Measurements from ENCODE around the gene GNPAT.

Gene GNPAT

GRCh38 chr1:231201979-231202633 is 38.9 kb upstream of the GNPAT start:
- H3K4me3 Mint-ChIP-seq = no peak overlapping the region
- H3K27me3 Mint-ChIP-seq (ENCODE audit: low read depth) = peaks cover 59% of the 10 kb centered on the region
- no peaks in the 10 kb centered on the region for H3K36me3 Mint-ChIP-seq (ENCODE audit: low read depth)
- H3K27ac Mint-ChIP-seq = no peak overlapping the region
- TF ChIP-seq, protein P1, sequence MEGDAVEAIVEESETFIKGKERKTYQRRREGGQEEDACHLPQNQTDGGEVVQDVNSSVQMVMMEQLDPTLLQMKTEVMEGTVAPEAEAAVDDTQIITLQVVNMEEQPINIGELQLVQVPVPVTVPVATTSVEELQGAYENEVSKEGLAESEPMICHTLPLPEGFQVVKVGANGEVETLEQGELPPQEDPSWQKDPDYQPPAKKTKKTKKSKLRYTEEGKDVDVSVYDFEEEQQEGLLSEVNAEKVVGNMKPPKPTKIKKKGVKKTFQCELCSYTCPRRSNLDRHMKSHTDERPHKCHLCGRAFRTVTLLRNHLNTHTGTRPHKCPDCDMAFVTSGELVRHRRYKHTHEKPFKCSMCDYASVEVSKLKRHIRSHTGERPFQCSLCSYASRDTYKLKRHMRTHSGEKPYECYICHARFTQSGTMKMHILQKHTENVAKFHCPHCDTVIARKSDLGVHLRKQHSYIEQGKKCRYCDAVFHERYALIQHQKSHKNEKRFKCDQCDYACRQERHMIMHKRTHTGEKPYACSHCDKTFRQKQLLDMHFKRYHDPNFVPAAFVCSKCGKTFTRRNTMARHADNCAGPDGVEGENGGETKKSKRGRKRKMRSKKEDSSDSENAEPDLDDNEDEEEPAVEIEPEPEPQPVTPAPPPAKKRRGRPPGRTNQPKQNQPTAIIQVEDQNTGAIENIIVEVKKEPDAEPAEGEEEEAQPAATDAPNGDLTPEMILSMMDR (IDR thresholded peaks at IDR 0.05; ENCODE audit: unreplicated experiment in 3 of 3) = no peak
- no peaks in the 10 kb centered on the region for H3K9me3 Mint-ChIP-seq
- H3K4me1 Mint-ChIP-seq = no peaks in the 10 kb centered on the region

GRCh38 chr1:231203259-231204057 is 37.6 kb upstream of the GNPAT start:
- Mint-ChIP-seq H3K36me3 (ENCODE audit: low read depth) (no peaks in the 10 kb centered on the region), H3K4me3 (no peak overlapping the region), H3K4me1 (no peaks in the 10 kb centered on the region), H3K9me3 (no peaks in the 10 kb centered on the region), H3K27me3 (ENCODE audit: low read depth) (peaks cover 52% of the 10 kb centered on the region), H3K27ac (no peak overlapping the region)
- TF ChIP-seq, protein P1 (IDR thresholded peaks at IDR 0.05; ENCODE audit: unreplicated experiment in 3 of 3) = no peak

DNA sequence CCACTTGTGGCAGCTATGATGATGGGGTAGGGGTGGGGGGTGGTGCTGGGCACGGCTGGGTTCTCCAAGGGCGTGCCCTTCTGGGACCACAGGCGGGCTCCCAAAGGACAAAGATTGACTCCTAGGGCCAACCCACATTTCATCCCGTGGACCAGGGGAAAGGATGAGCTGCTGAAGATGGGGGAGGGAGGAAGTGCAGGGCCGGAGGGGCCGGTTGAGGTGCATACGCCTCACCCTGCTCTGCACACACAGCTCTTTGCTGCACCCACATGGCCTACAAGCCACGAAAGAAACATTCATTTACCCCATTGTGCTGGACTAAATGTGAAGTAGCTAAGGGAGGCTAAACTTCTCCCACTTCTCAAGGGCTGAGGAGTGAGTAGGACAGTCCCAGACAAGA is 34.2 kb upstream of the GNPAT start:
- Mint-ChIP-seq H3K4me1 (peaks cover under 1% of the 10 kb centered on the region), H3K27me3 (ENCODE audit: low read depth) (peaks cover 25% of the 10 kb centered on the region), H3K36me3 (ENCODE audit: low read depth) (no peaks in the 10 kb centered on the region), H3K4me3 (no peak overlapping the region), H3K9me3 (no peaks in the 10 kb centered on the region), H3K27ac (no peak overlapping the region)
- TF ChIP-seq, protein P1 (IDR thresholded peaks at IDR 0.05; ENCODE audit: unreplicated experiment in 3 of 3) = no peak

DNA sequence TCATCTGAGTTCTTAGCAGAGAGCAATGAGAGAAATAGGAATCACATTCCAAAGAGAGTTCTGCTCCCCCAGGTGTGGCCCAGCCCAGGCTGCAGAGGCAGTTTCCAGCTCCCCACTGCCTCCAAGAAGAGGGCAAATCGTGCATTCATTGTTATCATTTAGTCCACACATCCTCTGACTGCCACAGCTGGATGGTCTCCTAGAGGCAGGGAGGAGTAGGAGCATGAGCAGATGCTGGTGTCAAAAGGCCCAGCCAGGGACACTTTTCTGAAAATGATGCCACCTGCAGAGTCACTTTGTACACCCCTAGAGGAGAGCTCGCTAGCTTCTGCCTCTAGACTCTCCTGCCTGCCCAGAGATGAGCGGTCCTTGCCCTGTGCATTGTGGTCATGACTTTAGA is 33.6 kb upstream of the GNPAT start:
- H3K4me3 Mint-ChIP-seq = no peak overlapping the region
- no peak overlapping the region for H3K27ac Mint-ChIP-seq
- H3K36me3 Mint-ChIP-seq (ENCODE audit: low read depth) = no peaks in the 10 kb centered on the region
- peaks cover 25% of the 10 kb centered on the region for H3K27me3 Mint-ChIP-seq (ENCODE audit: low read depth)
- TF ChIP-seq, protein P1 (IDR thresholded peaks at IDR 0.05; ENCODE audit: unreplicated experiment in 3 of 3) = no peak
- H3K9me3 Mint-ChIP-seq = no peaks in the 10 kb centered on the region
- H3K4me1 Mint-ChIP-seq = peaks cover 4% of the 10 kb centered on the region

- Mint-ChIP-seq H3K27ac (no peak overlapping the region), H3K4me1 (peaks cover 4% of the 10 kb centered on the region), H3K27me3 (ENCODE audit: low read depth) (peaks cover 35% of the 10 kb centered on the region), H3K9me3 (no peaks in the 10 kb centered on the region), H3K4me3 (no peak overlapping the region), H3K36me3 (ENCODE audit: low read depth) (no peaks in the 10 kb centered on the region)
- TF ChIP-seq, protein P1 (IDR thresholded peaks at IDR 0.05; ENCODE audit: unreplicated experiment in 3 of 3) = no peak
Measured at GRCh38 chr1:231208980-231209379, 32.0 kb upstream of the GNPAT start.
